Loucy (cell line): Measurements from ENCODE around the gene SKAP2.

Experiments
- H2AFZ ChIP-seq: fragments of 200-600 bp; sonication (generic); 2 replicates; pipeline ENCODE4 v1.6.0; 2016; ENCODE audit warnings: antibody characterized with exemption, mild to moderate bottlenecking, low read length, moderate library complexity
- H3F3A ChIP-seq: fragments of 200-600 bp; 2 replicates; pipeline ENCODE4 v1.6.0; 2016; ENCODE audit warnings: antibody characterized with exemption, low read depth, mild to moderate bottlenecking
- H3K27me3 ChIP-seq: fragments of 200-600 bp; sonication (generic); 2 replicates; pipeline ENCODE4 v1.6.1; 2014; ENCODE audit warnings: low read length, mild to moderate bottlenecking; ENCODE audit not compliant: insufficient read depth, poor library complexity, severe bottlenecking
- H3K36me3 ChIP-seq: fragments of 200-600 bp; sonication (generic); 2 replicates; pipeline ENCODE4 v1.6.1; 2016; ENCODE audit warnings: low read length; ENCODE audit not compliant: insufficient read depth
- H3K4me1 ChIP-seq: fragments of 200-600 bp; sonication (generic); 2 replicates; pipeline ENCODE4 v1.5.1; 2014; ENCODE audit warnings: low read length, mild to moderate bottlenecking; ENCODE audit not compliant: insufficient read depth, poor library complexity, severe bottlenecking
- H3K4me2 ChIP-seq: fragments of 200-600 bp; sonication (generic); 2 replicates; pipeline ENCODE4 v1.6.0; 2014; ENCODE audit warnings: antibody characterized with exemption, low read length, low read depth, mild to moderate bottlenecking; ENCODE audit not compliant: poor library complexity, severe bottlenecking
- H3K4me3 ChIP-seq: fragments of 200-600 bp; sonication (generic); 2 replicates; pipeline ENCODE4 v1.5.1; 2014; ENCODE audit warnings: low read length, mild to moderate bottlenecking, mixed read lengths; ENCODE audit not compliant: poor library complexity, severe bottlenecking
- H3K79me2 ChIP-seq: fragments of 200-600 bp; sonication (generic); 2 replicates; pipeline ENCODE4 v1.6.1; 2014; ENCODE audit warnings: low read length; ENCODE audit not compliant: insufficient read depth
- H3K9ac ChIP-seq: fragments of 200-600 bp; sonication (generic); 2 replicates; pipeline ENCODE4 v1.6.0; 2014; ENCODE audit warnings: mild to moderate bottlenecking, low read depth, low read length, moderate library complexity; ENCODE audit not compliant: poor library complexity, severe bottlenecking
- H3K9me2 ChIP-seq: fragments of 200-600 bp; sonication (generic); replicated peaks from 2 replicates; pipeline ENCODE4 v1.6.1; 2016; ENCODE audit warnings: low read depth, low read length, mixed read lengths
- H3K9me3 ChIP-seq: fragments of 200-600 bp; sonication (generic); 2 replicates; pipeline ENCODE4 v1.6.1; 2014; ENCODE audit warnings: mild to moderate bottlenecking, antibody characterized with exemption, low read length, low read depth; ENCODE audit not compliant: insufficient read depth
- H4K20me1 ChIP-seq: fragments of 200-600 bp; sonication (generic); 2 replicates; pipeline ENCODE4 v1.6.0; 2014; ENCODE audit warnings: antibody characterized with exemption, low read length, mild to moderate bottlenecking; ENCODE audit not compliant: insufficient read depth, poor library complexity, severe bottlenecking
- EZH2phosphoT487 ChIP-seq: fragments of 200-600 bp; IDR thresholded peaks from 2 replicates; pipeline ENCODE4 v1.6.1; 2018; ENCODE audit warnings: antibody characterized with exemption, mild to moderate bottlenecking, moderate library complexity, borderline replicate concordance
- TF ChIP-seq, protein P1 (sequence below): fragments of 200-600 bp; sonication (generic); conservative IDR thresholded peaks from 2 replicates; pipeline ENCODE4 v1.5.1; 2014; ENCODE audit warnings: mild to moderate bottlenecking, antibody characterized with exemption, low read length

SKAP2 gene

GRCh38 chr7:26792006-26792405 lies 72.4 kb downstream of the SKAP2 start:
- Histone ChIP-seq H3K4me2 (no peak overlapping the region), H3K4me3 (no peak overlapping the region), H3K79me2 (no peaks in the 10 kb centered on the region), H3K4me1 (no peaks in the 10 kb centered on the region), H3K27me3 (no peaks in the 10 kb centered on the region), H3K9ac (no peak overlapping the region), H3K9me3 (no peaks in the 10 kb centered on the region), H3K36me3 (no peaks in the 10 kb centered on the region), H4K20me1 (no peaks in the 10 kb centered on the region), H3F3A (no peaks in the 10 kb centered on the region), H2AFZ (no peak overlapping the region), H3K9me2 (no peaks in the 10 kb centered on the region)
- TF ChIP-seq, protein P1, sequence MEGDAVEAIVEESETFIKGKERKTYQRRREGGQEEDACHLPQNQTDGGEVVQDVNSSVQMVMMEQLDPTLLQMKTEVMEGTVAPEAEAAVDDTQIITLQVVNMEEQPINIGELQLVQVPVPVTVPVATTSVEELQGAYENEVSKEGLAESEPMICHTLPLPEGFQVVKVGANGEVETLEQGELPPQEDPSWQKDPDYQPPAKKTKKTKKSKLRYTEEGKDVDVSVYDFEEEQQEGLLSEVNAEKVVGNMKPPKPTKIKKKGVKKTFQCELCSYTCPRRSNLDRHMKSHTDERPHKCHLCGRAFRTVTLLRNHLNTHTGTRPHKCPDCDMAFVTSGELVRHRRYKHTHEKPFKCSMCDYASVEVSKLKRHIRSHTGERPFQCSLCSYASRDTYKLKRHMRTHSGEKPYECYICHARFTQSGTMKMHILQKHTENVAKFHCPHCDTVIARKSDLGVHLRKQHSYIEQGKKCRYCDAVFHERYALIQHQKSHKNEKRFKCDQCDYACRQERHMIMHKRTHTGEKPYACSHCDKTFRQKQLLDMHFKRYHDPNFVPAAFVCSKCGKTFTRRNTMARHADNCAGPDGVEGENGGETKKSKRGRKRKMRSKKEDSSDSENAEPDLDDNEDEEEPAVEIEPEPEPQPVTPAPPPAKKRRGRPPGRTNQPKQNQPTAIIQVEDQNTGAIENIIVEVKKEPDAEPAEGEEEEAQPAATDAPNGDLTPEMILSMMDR: no peak
- TF ChIP-seq EZH2phosphoT487: no peak

GRCh38 chr7:26789481-26790184 lies 74.8 kb downstream of the SKAP2 start:
- Histone ChIP-seq H3K4me1 (no peaks in the 10 kb centered on the region), H3K4me2 (no peak overlapping the region), H3K36me3 (no peaks in the 10 kb centered on the region), H3K9me2 (no peaks in the 10 kb centered on the region), H4K20me1 (no peaks in the 10 kb centered on the region), H3K79me2 (no peaks in the 10 kb centered on the region), H3K9ac (no peak overlapping the region), H2AFZ (no peak overlapping the region), H3K9me3 (no peaks in the 10 kb centered on the region), H3K4me3 (no peak overlapping the region), H3K27me3 (no peaks in the 10 kb centered on the region), H3F3A (no peaks in the 10 kb centered on the region)
- TF ChIP-seq, protein P1: no peak
- TF ChIP-seq EZH2phosphoT487: no peak

DNA sequence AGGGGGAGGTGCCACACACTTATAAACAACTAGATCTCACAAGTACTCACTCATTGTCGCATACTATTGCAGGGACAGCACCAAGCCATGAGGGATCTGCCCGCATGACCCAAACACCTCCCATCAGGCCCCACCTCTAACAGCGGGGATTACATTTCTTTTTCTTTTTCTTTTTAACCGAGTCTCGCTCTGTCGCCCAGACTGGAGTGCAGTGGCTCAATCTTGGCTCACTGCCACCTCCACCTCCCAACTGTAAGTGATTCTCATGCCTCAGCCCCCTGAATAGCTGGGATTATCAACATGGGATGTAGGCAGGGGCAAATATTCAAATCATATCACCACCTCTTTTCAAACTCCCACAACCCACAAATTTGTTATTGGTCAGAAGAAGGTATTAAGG lies 76.7 kb downstream of the SKAP2 start:
- no peaks in the 10 kb centered on the region; the same call in 1 of the 2 replicates for H3K79me2 ChIP-seq
- H3K9ac ChIP-seq: no peak overlapping the region
- no peak overlapping the region for H3K4me3 ChIP-seq
- TF ChIP-seq EZH2phosphoT487: no peak
- TF ChIP-seq, protein P1: no peak
- no peaks in the 10 kb centered on the region for H3F3A ChIP-seq
- no peak overlapping the region for H2AFZ ChIP-seq
- H3K36me3 ChIP-seq: no peaks in the 10 kb centered on the region
- no peak overlapping the region for H3K4me2 ChIP-seq
- H3K27me3 ChIP-seq: no peaks in the 10 kb centered on the region
- no peaks in the 10 kb centered on the region for H3K9me3 ChIP-seq
- H3K9me2 ChIP-seq: no peaks in the 10 kb centered on the region
- no peaks in the 10 kb centered on the region for H4K20me1 ChIP-seq
- peaks cover 3% of the 10 kb centered on the region for H3K4me1 ChIP-seq
